HG03575 (cell line): ENCODE results near the gene PYHIN1.
A peak's percentile ranks its signal among the peaks of the same experiment; 100 is the strongest.
"Not testable (repeated sequence)": the region's sequence is repeated elsewhere in the genome, so short reads cannot be mapped to it uniquely, and the experiment has no call there.

ENCODE experiments used
- ATAC-seq: cut with Tn5 transposase; IDR thresholded peaks from one replicate; pipeline ENCODE4 v1.9.1; 2021; ENCODE audit not compliant: unreplicated experiment, insufficient number of reproducible peaks, low FRiP score; ENCODE audit errors: extremely low read depth

Gene PYHIN1

GRCh38 chr1:159009704-159010361, 78.5 kb downstream of the PYHIN1 start, which contains the start of gene IFI16:
TSS of gene IFI16 (plus strand) at chr1:159009907. CDS start at chr1:159014681, 4,774 bp downstream.
- ATAC-seq: no peak

DNA sequence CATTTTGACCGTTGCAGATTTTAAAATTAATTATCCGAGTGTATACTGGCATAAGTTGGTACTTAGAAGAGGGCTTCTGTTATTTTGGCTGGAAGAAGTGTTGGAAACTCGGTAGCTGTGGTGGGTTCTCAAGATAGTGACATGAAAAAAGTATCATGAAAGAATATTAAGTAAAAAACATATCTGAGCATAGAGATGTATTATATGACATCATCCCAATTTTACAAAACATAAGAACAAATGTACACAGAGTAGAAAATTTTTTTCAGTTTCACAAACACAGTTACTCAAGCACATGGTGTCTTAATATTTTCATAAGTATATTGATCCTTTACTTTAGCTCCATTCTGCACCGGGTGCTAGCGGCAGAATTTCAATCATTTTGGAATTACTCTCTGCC, 79.0 kb downstream of the PYHIN1 start:
- no peak for ATAC-seq

DNA sequence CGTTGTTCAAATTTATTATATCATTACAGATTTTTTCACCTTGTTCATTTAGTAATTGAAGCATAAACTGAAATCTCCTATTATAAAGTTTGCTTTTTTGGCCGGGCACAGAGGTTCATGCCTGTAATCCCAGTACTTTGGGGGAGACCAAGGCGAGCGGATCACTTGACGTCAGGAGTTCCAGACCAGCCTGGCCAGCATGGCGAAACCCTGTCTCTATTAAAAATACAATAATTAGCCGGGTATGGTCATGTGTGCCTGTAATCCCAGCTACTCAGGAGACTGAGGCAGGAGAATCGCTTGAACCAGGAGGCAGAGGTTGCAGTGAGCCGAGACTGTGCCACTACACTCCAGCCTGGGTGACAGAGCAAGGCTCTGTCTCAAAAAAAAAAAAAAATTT, 79.6 kb downstream of the PYHIN1 start:
- ATAC-seq: not testable (repeated sequence)

DNA sequence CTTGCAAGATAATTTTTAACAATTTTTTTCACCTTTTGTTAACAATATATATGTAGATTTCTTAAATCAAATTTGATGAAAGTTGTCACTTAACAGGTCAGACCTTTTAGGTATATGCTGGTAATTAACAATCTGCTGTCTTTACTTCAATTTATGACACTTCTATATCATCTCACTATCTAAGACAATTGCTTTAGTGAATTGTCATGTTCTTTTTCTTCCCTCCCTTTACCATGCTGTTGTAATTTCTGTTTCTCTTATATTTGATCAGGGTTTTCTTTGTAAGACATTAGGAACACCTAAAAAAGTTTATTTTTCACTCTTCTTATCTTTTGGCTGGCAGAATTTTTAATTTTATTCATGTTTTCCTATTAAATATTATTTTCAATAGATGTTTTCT, 80.4 kb downstream of the PYHIN1 start:
- ATAC-seq: no peak

GRCh38 chr1:159012495-159012894, 81.1 kb downstream of the PYHIN1 start:
- ATAC-seq: no peak

DNA sequence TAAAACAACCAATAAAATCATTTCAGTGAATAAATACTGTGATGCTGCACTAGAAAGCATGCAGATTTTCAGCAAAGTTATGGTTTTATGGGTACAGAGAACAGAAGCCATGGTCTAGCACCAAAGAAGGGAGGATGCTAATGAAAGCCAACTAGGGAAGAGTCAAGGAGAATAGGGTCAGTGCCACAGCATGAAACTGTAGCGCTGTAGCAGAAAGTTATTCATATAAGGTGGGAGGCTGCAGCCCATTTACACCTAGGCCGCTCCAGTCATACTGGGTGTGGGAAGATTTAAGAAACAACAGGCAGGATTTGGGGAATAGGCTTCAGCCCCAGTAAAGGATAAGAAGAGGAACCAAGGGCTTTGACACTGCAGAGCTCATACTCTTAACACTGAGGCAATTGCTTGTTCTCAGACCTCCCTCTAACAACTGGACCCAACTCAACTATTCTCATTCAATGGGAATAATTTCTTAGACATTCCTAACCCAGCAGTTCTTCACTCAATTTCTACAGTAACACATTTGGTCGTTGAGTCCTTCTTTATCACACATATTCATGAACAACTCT, 82.7 kb downstream of the PYHIN1 start:
- ATAC-seq: no peak

DNA sequence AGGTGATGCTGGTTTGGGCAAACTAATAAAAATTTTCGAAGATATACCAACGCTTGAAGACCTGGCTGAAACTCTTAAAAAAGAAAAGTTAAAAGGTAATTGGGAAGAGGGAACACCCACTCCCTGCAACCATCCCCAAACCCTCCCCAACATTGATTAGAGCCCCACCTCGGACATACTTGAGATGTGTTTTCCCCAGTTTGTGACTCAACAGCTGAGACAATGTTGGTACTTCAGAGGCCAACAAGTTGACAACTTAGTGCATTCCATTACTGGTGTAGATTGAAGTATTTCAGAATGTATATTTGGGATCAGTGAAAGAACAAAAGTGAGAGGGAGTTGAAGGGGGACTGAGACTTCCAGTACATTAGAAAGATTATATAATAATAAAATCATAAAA, 83.5 kb downstream of the PYHIN1 start:
- no peak for ATAC-seq

GRCh38 chr1:159015440-159015909, 84.1 kb downstream of the PYHIN1 start:
- ATAC-seq: peak; percentile 94

GRCh38 chr1:159023723-159024122, 92.4 kb downstream of the PYHIN1 start:
- ATAC-seq: no peak

DNA sequence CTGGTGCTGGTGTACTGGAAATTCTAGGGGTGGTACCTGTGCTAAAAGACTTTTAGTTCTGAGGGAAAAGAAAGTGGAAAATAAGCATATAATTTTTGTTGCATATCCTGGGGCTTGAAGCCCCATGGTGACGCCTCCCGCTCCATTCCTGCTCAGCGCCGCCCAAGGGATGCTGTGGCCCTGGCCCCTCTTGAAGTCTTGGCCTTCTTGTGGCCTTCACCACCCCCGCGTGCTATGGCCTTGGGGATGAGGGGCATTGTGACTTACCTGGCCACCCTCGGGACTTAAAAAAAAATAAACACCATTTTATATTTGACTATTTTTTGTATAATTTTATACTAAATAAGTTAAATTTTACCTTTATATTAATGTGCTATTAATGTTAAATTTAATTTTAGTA, 93.7 kb downstream of the PYHIN1 start:
- no peak for ATAC-seq
